Measurements from ENCODE around the gene MGAT4C.

DNA sequence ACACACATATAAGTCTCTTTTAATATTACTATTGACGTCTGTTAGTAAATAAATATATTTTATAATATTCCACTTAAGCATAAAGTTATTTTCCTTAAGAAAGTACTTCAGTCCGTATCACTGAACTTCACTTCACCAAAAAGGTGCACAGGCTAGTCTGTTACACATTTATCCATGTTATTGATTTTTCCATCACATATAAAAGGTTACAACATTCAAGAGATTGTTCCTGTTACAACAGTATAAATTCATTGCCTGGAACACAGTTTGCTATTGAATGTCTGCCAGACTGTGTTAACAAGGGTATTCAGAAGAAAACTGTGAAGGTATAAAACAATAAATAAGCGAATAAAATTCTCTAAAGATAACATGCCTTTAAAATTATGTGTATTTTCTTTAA, 206.2 kb downstream of the MGAT4C start:
- TF ChIP-seq, protein P1, sequence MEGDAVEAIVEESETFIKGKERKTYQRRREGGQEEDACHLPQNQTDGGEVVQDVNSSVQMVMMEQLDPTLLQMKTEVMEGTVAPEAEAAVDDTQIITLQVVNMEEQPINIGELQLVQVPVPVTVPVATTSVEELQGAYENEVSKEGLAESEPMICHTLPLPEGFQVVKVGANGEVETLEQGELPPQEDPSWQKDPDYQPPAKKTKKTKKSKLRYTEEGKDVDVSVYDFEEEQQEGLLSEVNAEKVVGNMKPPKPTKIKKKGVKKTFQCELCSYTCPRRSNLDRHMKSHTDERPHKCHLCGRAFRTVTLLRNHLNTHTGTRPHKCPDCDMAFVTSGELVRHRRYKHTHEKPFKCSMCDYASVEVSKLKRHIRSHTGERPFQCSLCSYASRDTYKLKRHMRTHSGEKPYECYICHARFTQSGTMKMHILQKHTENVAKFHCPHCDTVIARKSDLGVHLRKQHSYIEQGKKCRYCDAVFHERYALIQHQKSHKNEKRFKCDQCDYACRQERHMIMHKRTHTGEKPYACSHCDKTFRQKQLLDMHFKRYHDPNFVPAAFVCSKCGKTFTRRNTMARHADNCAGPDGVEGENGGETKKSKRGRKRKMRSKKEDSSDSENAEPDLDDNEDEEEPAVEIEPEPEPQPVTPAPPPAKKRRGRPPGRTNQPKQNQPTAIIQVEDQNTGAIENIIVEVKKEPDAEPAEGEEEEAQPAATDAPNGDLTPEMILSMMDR (IDR thresholded peaks at IDR 0.05) = no peak
- no peak for TF ChIP-seq POLR2A (IDR thresholded peaks at IDR 0.05)

All from lower leg skin (tissue), 3 donors.